Activated CD4-positive, alpha-beta T cell treated with anti-CD3 and anti-CD28 coated beads, Interleukin-2, amount 50 U/mL, for 24 hours (primary cell): ENCODE results near the gene IDH2.

ENCODE experiments used
- DNase-seq, 2 donors: peaks; one replicate each; pipeline ENCODE4 v3.0.0-alpha.2; 2020; ENCODE audit warnings: low read depth in 1 of 2, low spot score in 1 of 2

The IDH2 gene

GRCh38 chr15:90044916-90045371 lies 57.3 kb downstream of the IDH2 start:
- DNase-seq: no peak

- no peak for DNase-seq
Measured at GRCh38 chr15:90044191-90044590, 58.1 kb downstream of the IDH2 start.

GRCh38 chr15:90043530-90044010 lies 58.7 kb downstream of the IDH2 start:
- DNase-seq: no peak

- DNase-seq: no peak
Measured at GRCh38 chr15:90042766-90043529, 59.3 kb downstream of the IDH2 start.

GRCh38 chr15:90042356-90042755 lies 59.9 kb downstream of the IDH2 start:
- DNase-seq: no peak

- DNase-seq: no peak
Measured at GRCh38 chr15:90040618-90041017, 61.6 kb downstream of the IDH2 start.

- DNase-seq: no peak
Measured at GRCh38 chr15:90039996-90040395, 62.3 kb downstream of the IDH2 start.

- no peak for DNase-seq
Measured at GRCh38 chr15:90038632-90039095, 63.6 kb downstream of the IDH2 start.

GRCh38 chr15:90037961-90038631 lies 64.2 kb downstream of the IDH2 start:
- DNase-seq: peak in 1 of 2 donors; percentile 58

- no peak for DNase-seq
Measured at GRCh38 chr15:90037511-90037860, 64.8 kb downstream of the IDH2 start.

GRCh38 chr15:90036806-90037510 lies 65.3 kb downstream of the IDH2 start:
- no peak for DNase-seq

- no peak for DNase-seq
Measured at GRCh38 chr15:90036343-90036742, 65.9 kb downstream of the IDH2 start.

GRCh38 chr15:90035840-90036230 lies 66.4 kb downstream of the IDH2 start:
- no peak for DNase-seq

GRCh38 chr15:90035095-90035839 lies 67.0 kb downstream of the IDH2 start:
- DNase-seq: no peak

GRCh38 chr15:90033448-90033847 lies 68.8 kb downstream of the IDH2 start:
- no peak for DNase-seq
